ENCODE results near the gene ZNF532.

ZNF532 gene

DNA sequence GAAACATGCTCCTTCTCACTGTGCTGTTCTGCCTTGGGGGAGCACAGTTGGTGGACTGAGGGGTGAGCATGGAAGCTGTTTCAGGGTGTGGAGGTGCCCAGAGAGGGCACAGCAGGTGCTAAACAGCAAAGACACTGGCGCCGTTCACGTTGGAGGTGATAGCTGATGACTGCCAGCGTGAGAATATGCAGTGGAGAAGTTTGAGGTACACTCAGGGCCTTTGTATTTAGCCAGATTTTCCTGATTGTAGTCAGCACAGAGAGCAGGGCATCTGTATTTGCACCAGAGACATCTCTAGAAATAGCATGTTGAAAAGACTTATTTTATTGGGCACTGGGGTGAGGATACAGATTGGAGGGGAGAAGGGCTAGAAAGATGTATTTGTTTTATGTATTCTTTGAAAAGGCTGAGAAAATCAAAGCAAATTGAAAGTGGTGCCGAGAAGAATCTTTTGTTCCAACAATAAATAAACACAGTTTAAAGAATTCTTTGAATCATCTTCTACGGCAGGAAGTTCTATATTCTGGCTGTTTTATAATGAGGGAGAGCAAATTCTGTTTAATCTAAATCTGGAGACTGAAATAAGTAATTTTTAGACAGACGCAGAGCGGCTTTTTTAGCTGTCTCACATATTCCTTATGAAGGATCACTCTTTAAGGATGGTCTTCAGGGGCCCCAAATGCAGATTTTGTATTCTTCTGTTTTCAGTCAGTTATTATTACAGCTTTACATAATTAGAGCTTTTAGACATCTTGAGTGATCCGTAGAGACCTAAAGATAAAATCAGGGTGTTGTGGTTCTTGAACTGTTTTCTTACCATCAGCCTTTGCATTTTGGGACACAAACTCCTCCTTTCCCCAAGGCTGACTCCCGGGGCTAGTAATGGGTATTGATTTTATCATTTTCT is 7.1 kb downstream of the ZNF532 start:
- Histone ChIP-seq H3K9me3 (ENCODE audit: insufficient read depth, low read depth, low read length) (no peaks in the 10 kb centered on the region), H3K27me3 (ENCODE audit: insufficient read depth, low read length, poor library complexity, severe bottlenecking) (no peaks in the 10 kb centered on the region), H3K79me2 (ENCODE audit: insufficient read depth, low read length) (no peaks in the 10 kb centered on the region), H3K4me3 (ENCODE audit: low read length, poor library complexity, severe bottlenecking) (no peak overlapping the region), H3K9me2 (replicated peaks; ENCODE audit: low read depth, low read length) (no peaks in the 10 kb centered on the region), H3K9ac (ENCODE audit: low read depth, low read length, poor library complexity, severe bottlenecking) (no peak overlapping the region), H3K4me2 (ENCODE audit: low read depth, low read length, poor library complexity, severe bottlenecking) (no peak overlapping the region), H3F3A (ENCODE audit: low read depth) (no peaks in the 10 kb centered on the region), H3K4me1 (ENCODE audit: insufficient read depth, low read length, poor library complexity, severe bottlenecking) (no peaks in the 10 kb centered on the region), H2AFZ (ENCODE audit: low read length) (no peak overlapping the region), H3K36me3 (ENCODE audit: insufficient read depth, low read length) (no peaks in the 10 kb centered on the region), H4K20me1 (ENCODE audit: insufficient read depth, low read length, poor library complexity, severe bottlenecking) (no peaks in the 10 kb centered on the region)
- no peak for TF ChIP-seq EZH2phosphoT487 (IDR thresholded peaks at IDR 0.05; ENCODE audit: borderline replicate concordance)
- no peak for TF ChIP-seq CTCF (conservative IDR thresholded peaks at IDR 0.05; ENCODE audit: low read length)

DNA sequence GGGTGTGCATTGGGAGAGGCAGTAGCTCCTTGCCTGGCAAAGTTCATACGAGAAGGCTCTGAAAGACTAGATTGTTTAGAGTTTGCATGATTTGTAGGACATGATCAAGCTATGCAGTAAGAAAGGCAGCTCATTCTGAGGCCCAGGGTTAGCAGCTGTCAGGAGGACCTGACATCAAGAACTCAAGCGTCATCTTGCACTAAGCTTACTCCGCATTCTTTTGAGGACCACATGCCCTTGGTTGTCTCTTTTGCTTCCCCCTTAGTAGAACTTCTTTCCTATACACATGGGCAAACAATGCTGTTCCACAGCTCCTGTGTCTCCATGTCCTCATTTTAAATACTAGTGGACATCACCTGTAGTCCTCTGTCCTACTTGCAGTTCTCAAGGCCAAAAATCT is 14.0 kb downstream of the ZNF532 start:
- H3K4me3 ChIP-seq (ENCODE audit: low read length, poor library complexity, severe bottlenecking) = no peak overlapping the region
- no peaks in the 10 kb centered on the region for H3K79me2 ChIP-seq (ENCODE audit: insufficient read depth, low read length)
- no peaks in the 10 kb centered on the region for H3K9me3 ChIP-seq (ENCODE audit: insufficient read depth, low read depth, low read length)
- peaks cover 11% of the 10 kb centered on the region for H3K27me3 ChIP-seq (ENCODE audit: insufficient read depth, low read length, poor library complexity, severe bottlenecking)
- TF ChIP-seq CTCF (conservative IDR thresholded peaks at IDR 0.05; ENCODE audit: low read length) (no peak), EZH2phosphoT487 (IDR thresholded peaks at IDR 0.05; ENCODE audit: borderline replicate concordance) (no peak)
- H2AFZ ChIP-seq (ENCODE audit: low read length) = no peak overlapping the region
- no peaks in the 10 kb centered on the region for H4K20me1 ChIP-seq (ENCODE audit: insufficient read depth, low read length, poor library complexity, severe bottlenecking)
- no peak overlapping the region for H3K4me2 ChIP-seq (ENCODE audit: low read depth, low read length, poor library complexity, severe bottlenecking)
- H3K4me1 ChIP-seq (ENCODE audit: insufficient read depth, low read length, poor library complexity, severe bottlenecking) = no peaks in the 10 kb centered on the region
- no peaks in the 10 kb centered on the region for H3K36me3 ChIP-seq (ENCODE audit: insufficient read depth, low read length)
- H3K9me2 ChIP-seq (replicated peaks; ENCODE audit: low read depth, low read length) = no peaks in the 10 kb centered on the region
- no peaks in the 10 kb centered on the region for H3F3A ChIP-seq (ENCODE audit: low read depth)
- no peak overlapping the region for H3K9ac ChIP-seq (ENCODE audit: low read depth, low read length, poor library complexity, severe bottlenecking)

DNA sequence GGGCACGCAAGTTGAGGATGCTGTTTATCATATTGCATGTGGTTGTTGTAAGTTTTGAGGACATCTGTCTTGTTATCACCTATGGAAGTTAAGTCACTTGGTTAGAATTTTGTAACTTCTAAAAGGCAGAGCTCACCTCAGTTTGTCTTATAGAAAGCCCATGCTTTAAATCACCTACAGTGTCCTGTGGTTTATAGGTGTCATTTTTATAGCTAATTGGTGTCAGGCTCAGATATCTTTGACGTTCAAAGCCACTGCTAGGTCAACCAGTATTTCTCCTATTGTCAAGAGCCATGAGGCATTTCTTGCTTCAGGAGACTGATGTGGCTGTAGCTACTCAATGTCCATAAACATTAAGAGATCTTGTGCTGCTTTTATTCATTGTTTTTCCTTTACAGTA is 16.8 kb downstream of the ZNF532 start:
- no peaks in the 10 kb centered on the region for H3K9me3 ChIP-seq (ENCODE audit: insufficient read depth, low read depth, low read length)
- H3K4me2 ChIP-seq (ENCODE audit: low read depth, low read length, poor library complexity, severe bottlenecking) = no peak overlapping the region
- no peaks in the 10 kb centered on the region for H3K79me2 ChIP-seq (ENCODE audit: insufficient read depth, low read length)
- peaks cover 15% of the 10 kb centered on the region for H3K27me3 ChIP-seq (ENCODE audit: insufficient read depth, low read length, poor library complexity, severe bottlenecking)
- H3F3A ChIP-seq (ENCODE audit: low read depth) = no peaks in the 10 kb centered on the region
- H3K9me2 ChIP-seq (replicated peaks; ENCODE audit: low read depth, low read length) = no peaks in the 10 kb centered on the region
- H3K36me3 ChIP-seq (ENCODE audit: insufficient read depth, low read length) = no peaks in the 10 kb centered on the region
- no peak overlapping the region for H3K9ac ChIP-seq (ENCODE audit: low read depth, low read length, poor library complexity, severe bottlenecking)
- no peak overlapping the region for H3K4me3 ChIP-seq (ENCODE audit: low read length, poor library complexity, severe bottlenecking)
- H2AFZ ChIP-seq (ENCODE audit: low read length) = no peak overlapping the region
- H4K20me1 ChIP-seq (ENCODE audit: insufficient read depth, low read length, poor library complexity, severe bottlenecking) = no peaks in the 10 kb centered on the region
- H3K4me1 ChIP-seq (ENCODE audit: insufficient read depth, low read length, poor library complexity, severe bottlenecking) = no peaks in the 10 kb centered on the region
- no peak for TF ChIP-seq CTCF (conservative IDR thresholded peaks at IDR 0.05; ENCODE audit: low read length)
- TF ChIP-seq EZH2phosphoT487 (IDR thresholded peaks at IDR 0.05; ENCODE audit: borderline replicate concordance) = no peak
